ENCODE measurements around the gene RHD. TPM values are rescaled to one million over a fixed set of nuclear protein-coding genes. Genes with fewer than 3 reads are reported as not detected.
"Not testable (repeated sequence)": the region's sequence is repeated elsewhere in the genome, so short reads cannot be mapped to it uniquely, and the experiment has no call there.

RHD gene
- total RNA-seq, 4 donors from 2014 or later = not detected

- WGBS, 2 donors (ENCODE audit: low coverage in 1 of 2) = 72 to 91% methylated on average over 2 to 4 of the region's 4 CpGs
- Histone ChIP-seq H3K27ac (no peak overlapping the region), H3K4me1 (no peaks in the 10 kb centered on the region), H3K9me3 (no peaks in the 10 kb centered on the region), H3K4me3 (no peak overlapping the region), H3K27me3 (no peaks in the 10 kb centered on the region), H3K36me3 (no peaks in the 10 kb centered on the region)
- TF ChIP-seq CTCF (IDR thresholded peaks at IDR 0.05) (no peak), POLR2A (IDR thresholded peaks at IDR 0.05) (no peak), EP300 (IDR thresholded peaks at IDR 0.05; ENCODE audit: low read depth) (no peak), POLR2AphosphoS5 (IDR thresholded peaks at IDR 0.05) (no peak)
- intact Hi-C loops (cut with DNase I; ENCODE audit: low total_unique reads) (no loop called here), in situ Hi-C loops (cut with MboI; ENCODE audit: low pct_ligation_motif_present in 1 of 4, low pct_unique_long_range_greater_than_20kb in 1 of 4, low sequenced_read_pairs in 3 of 4) (no loop called here)
- no peak for DNase-seq
Observed at GRCh38 chr1:25369241-25369640, 96.9 kb downstream of the RHD start.

- H3K4me1 ChIP-seq; H3K27ac ChIP-seq; intact Hi-C loops (cut with DNase I; ENCODE audit: low total_unique reads); in situ Hi-C loops (cut with MboI; ENCODE audit: low pct_ligation_motif_present in 1 of 4, low pct_unique_long_range_greater_than_20kb in 1 of 4, low sequenced_read_pairs in 3 of 4); H3K4me3 ChIP-seq; H3K9me3 ChIP-seq; H3K27me3 ChIP-seq; H3K36me3 ChIP-seq; DNase-seq: not testable (repeated sequence)
- WGBS, 2 donors (ENCODE audit: low coverage in 1 of 2) = 88% methylated on average over 12 of the region's 12 CpGs; no CpG with 5 or more reads in 1 of the 2 donors
Observed at GRCh38 chr1:25369691-25370271, 97.5 kb downstream of the RHD start.

- H3K4me1 ChIP-seq; H3K4me3 ChIP-seq; H3K27ac ChIP-seq; intact Hi-C loops (cut with DNase I; ENCODE audit: low total_unique reads); H3K27me3 ChIP-seq; H3K9me3 ChIP-seq; DNase-seq; in situ Hi-C loops (cut with MboI; ENCODE audit: low pct_ligation_motif_present in 1 of 4, low pct_unique_long_range_greater_than_20kb in 1 of 4, low sequenced_read_pairs in 3 of 4); H3K36me3 ChIP-seq: not testable (repeated sequence)
- WGBS, 2 donors (ENCODE audit: low coverage in 1 of 2) = 79 to 95% methylated on average over 4 to 7 of the region's 7 CpGs
Observed at GRCh38 chr1:25371757-25372156, 99.4 kb downstream of the RHD start.

GRCh38 chr1:25378367-25378766 lies 106.1 kb downstream of the RHD start:
- H3K4me3 ChIP-seq; H3K9me3 ChIP-seq; in situ Hi-C loops (cut with MboI; ENCODE audit: low pct_ligation_motif_present in 1 of 4, low pct_unique_long_range_greater_than_20kb in 1 of 4, low sequenced_read_pairs in 3 of 4); H3K27me3 ChIP-seq; intact Hi-C loops (cut with DNase I; ENCODE audit: low total_unique reads); DNase-seq; H3K36me3 ChIP-seq; H3K27ac ChIP-seq; H3K4me1 ChIP-seq: not testable (repeated sequence)
- 85 to 86% methylated on average over 3 of the region's 3 CpGs for WGBS, 2 donors (ENCODE audit: low coverage in 1 of 2)

Other genes starting within 250 kb of the RHD start
- 10 to 100 TPM in 3 of 4 donors, 1 to 10 TPM in 1; 2.8 to 63.1 (median 36.6) TPM for gene SYF2, start 40.0 kb upstream of the RHD start, total RNA-seq
- 100 to 1,000 TPM; 231 to 467 (median 279) TPM for gene RSRP1, start 25.1 kb upstream of the RHD start, total RNA-seq
- gene TMEM50A, start 65.8 kb downstream of the RHD start, total RNA-seq = 100 to 1,000 TPM in 2 of 4 donors, 10 to 100 TPM in 2; 21.7 to 108 (median 74.6) TPM
- not detected for gene RHCE, start 148.3 kb downstream of the RHD start, total RNA-seq
- 10 to 100 TPM; 11.3 to 24.9 (median 19.0) TPM for gene MACO1, start 158.4 kb downstream of the RHD start, total RNA-seq